ENCODE measurements around the gene BCS1L.

The BCS1L gene

DNA sequence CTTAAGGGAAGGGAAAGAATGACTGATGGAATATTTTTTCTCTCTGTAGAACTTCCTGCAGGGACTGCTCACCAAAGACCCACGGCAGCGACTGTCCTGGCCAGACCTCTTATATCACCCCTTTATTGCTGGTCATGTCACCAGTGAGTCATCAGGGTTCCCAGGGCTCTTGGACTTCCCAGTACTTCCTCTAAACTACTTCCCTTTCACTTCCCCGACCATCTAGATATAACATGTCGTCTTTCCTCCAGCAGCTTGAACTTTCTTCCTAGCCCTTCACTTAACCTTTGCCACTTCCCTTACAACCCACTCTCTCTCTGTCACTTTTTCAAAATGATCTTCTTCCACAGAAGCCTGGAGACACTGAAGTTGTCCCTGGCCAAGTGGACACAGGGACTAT, 19.6 kb downstream of the BCS1L start:
- TF ChIP-seq, protein P1, sequence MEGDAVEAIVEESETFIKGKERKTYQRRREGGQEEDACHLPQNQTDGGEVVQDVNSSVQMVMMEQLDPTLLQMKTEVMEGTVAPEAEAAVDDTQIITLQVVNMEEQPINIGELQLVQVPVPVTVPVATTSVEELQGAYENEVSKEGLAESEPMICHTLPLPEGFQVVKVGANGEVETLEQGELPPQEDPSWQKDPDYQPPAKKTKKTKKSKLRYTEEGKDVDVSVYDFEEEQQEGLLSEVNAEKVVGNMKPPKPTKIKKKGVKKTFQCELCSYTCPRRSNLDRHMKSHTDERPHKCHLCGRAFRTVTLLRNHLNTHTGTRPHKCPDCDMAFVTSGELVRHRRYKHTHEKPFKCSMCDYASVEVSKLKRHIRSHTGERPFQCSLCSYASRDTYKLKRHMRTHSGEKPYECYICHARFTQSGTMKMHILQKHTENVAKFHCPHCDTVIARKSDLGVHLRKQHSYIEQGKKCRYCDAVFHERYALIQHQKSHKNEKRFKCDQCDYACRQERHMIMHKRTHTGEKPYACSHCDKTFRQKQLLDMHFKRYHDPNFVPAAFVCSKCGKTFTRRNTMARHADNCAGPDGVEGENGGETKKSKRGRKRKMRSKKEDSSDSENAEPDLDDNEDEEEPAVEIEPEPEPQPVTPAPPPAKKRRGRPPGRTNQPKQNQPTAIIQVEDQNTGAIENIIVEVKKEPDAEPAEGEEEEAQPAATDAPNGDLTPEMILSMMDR (IDR thresholded peaks at IDR 0.05; ENCODE audit: extremely low read depth, missing control alignments) = no peak
- no peak for DNase-seq (ENCODE audit: low spot score)

DNA sequence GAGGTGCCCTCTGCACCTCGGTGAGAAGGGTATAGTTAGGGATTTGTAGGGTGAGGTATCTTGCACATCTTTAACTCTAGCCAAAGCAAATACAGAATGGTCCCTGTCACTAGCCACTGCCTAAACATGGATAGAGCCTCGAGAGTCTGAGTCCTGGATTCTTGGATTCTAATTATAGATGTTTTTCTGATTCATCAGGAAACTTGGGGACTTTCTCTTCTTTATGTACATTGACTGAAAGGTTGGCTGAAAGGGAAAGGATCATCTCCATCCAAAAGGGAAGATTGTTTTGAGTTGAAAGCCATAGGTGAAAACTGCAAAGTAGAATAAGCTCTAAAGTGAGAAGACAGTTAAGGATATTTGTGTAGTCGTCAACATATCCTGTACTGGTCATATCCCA, 20.6 kb downstream of the BCS1L start:
- no peak for DNase-seq (ENCODE audit: low spot score)
- TF ChIP-seq, protein P1 (IDR thresholded peaks at IDR 0.05; ENCODE audit: extremely low read depth, missing control alignments) = no peak

DNA sequence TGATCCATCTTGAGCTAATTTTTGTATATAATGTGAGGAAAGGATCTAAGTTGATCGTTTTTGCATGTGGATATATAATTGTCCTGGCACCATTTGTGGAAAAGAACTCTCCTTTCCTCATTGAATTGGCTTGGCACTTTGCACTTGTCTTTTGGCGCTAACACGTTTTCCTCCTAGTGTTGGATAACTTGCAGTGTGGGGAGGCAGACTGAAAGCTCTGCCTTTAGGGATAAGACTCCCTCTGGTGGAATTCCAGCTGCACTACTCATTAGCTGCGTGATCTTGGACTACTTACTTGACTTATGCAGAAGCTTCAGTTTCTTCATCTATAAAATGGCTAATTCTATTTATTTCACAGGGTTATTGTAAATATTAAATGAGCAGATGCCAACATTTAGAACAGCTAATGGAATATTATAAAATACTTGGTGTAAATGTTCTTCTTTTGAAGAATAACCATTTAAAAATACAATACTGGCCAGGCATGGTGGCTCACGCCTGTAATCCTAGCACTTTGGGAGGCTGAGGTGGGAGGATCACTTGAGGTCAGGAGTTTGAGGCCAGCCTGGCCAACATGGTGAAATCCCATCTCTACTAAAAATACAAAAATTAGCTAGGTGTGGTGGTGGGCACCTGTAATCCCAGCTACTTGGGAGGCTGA, 28.0 kb downstream of the BCS1L start:
- peak; percentile 33 for DNase-seq (ENCODE audit: low spot score)

DNA sequence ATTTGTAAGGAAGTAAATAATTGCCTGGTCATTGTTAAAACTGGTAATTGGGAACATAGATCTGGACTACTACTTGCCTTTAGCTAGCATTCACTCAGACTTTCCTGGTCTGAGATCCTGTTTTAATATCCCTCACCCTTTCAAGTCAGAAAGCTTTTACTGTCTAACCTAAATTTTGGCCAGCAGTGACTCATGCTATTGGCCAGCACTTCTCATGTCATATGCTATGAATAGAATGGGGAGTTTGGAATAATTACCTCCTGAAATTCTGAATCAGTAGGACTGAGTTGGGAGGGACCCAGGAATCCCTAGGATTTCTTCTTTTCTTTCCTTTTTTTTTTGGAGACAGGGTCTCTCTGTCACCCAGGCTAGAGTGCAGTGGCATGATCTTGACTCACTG, 31.8 kb downstream of the BCS1L start:
- DNase-seq (ENCODE audit: low spot score) = no peak

DNA sequence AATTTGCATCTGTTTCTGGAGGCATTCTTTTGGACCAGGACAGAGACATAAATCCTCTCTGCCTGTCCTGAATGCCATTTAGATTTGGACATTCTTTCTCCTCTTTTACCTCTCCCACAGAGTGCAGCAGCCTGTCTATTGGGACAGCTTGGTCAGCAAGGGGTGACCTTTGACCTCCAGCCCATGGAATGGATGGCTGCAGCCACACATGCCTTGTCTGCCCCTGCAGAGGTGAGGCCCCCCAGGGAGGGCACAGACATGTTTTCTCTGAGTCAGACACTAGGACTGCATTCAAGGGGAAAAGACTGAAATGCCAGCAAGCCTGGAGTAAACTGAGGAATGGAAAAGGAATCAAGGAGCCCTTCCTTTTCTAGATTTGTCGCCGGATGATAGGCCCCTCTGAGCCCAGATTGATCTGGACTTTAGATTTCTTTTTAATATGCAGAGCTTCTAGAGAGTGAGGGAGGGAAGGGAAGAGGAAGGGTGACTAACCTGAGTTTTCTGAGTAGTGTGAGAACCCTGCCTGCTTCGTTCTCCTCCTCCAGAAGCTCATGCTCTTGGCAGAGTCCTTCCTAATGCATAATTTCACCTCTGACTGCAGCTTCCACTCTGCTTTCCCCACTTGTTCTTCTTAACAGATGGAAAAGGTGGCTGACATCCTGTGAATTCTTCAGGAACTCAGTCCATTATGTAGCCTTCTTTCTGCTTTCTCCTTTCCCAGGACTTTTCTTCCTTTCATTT, 35.1 kb downstream of the BCS1L start:
- no peak for DNase-seq (ENCODE audit: low spot score)
- TF ChIP-seq, protein P1 (IDR thresholded peaks at IDR 0.05; ENCODE audit: extremely low read depth, missing control alignments) = no peak

More for the DNA sequence above, 31.8 kb downstream of the BCS1L start:
- TF ChIP-seq, protein P1 (IDR thresholded peaks at IDR 0.05; ENCODE audit: extremely low read depth, missing control alignments) = no peak

DNA sequence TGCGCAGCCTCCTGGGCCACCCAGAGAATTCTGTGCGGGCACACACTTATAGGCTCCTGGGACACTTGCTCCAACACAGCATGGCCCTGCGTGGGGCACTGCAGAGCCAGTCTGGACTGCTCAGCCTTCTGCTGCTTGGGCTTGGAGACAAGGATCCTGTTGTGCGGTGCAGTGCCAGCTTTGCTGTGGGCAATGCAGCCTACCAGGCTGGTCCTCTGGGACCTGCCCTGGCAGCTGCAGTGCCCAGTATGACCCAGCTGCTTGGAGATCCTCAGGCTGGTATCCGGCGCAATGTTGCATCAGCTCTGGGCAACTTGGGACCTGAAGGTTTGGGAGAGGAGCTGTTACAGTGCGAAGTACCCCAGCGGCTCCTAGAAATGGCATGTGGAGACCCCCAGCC, 39.4 kb downstream of the BCS1L start:
- TF ChIP-seq, protein P1 (IDR thresholded peaks at IDR 0.05; ENCODE audit: extremely low read depth, missing control alignments) = no peak
- no peak for DNase-seq (ENCODE audit: low spot score)

DNA sequence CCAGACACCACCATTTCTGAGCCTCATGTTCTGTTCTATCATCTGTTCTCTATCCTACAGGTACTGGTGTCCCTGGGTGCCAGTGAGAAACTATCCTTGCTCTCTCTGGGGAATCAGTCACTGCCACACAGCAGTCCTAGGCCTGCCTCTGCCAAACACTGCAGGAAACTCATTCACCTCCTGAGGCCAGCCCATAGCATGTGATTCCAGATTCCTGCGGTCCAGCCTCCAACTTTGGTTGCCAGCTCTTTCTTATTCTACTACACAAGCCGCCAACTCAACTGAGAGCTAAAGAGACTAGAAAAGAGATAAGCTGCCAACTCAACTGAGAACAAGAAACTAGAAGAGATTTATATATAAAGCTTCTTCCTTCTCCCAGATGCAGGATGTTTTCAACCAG, 42.3 kb downstream of the BCS1L start:
- TF ChIP-seq, protein P1 (IDR thresholded peaks at IDR 0.05; ENCODE audit: extremely low read depth, missing control alignments) = no peak
- no peak for DNase-seq (ENCODE audit: low spot score)

DNA sequence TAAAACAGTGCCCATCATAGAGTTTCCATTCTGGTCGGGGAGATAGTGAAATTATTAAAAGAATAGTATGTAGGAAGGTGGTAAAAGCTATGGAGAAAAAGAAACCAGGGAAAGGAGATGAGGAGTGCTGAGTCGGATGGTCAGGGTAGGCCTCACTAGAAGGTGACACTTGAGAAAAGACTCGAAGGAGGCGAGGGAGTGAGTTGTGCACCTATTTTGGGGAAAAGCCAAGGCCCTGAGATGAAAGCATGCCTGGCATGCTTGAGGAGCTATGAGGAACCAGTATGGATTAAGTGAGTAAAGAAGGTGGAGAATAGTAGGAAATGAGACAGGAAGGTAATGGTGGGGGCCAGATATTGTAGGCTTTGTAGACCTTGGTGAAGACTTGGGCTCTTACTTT, 43.9 kb downstream of the BCS1L start:
- DNase-seq (ENCODE audit: low spot score) = no peak
- TF ChIP-seq, protein P1 (IDR thresholded peaks at IDR 0.05; ENCODE audit: extremely low read depth, missing control alignments) = no peak

Data from GM20000 (cell line).